Measurements from ENCODE around the gene NRDC.
"Not testable (repeated sequence)": the region's sequence is repeated elsewhere in the genome, so short reads cannot be mapped to it uniquely, and the experiment has no call there.

NRDC gene

GRCh38 chr1:51878616-51879336 lies at the start of gene NRDC:
Gene NRDC, minus strand, starts transcription at chr1:51878727. Its CDS starts 112 bp downstream, at chr1:51878615.
- peak; percentile 100 for DNase-seq

- no peak for DNase-seq
These were observed 48.5 kb upstream of the NRDC start for GRCh38 chr1:51927029-51927428.

- peak; percentile 9 for DNase-seq
These were observed 47.8 kb upstream of the NRDC start for GRCh38 chr1:51926171-51926812.

GRCh38 chr1:51924455-51924854 lies 45.9 kb upstream of the NRDC start:
- DNase-seq = peak; percentile 71

- no peak for DNase-seq
These were observed 43.5 kb upstream of the NRDC start for GRCh38 chr1:51922040-51922439.

- DNase-seq = no peak
These were observed 41.6 kb upstream of the NRDC start for GRCh38 chr1:51920130-51920529.

- DNase-seq = no peak
These were observed 41.2 kb upstream of the NRDC start for GRCh38 chr1:51919684-51920083.

- DNase-seq = no peak
These were observed 38.3 kb upstream of the NRDC start for GRCh38 chr1:51916587-51917405.

GRCh38 chr1:51915951-51916350 lies 37.4 kb upstream of the NRDC start:
- DNase-seq = no peak

- DNase-seq = no peak
These were observed 34.4 kb upstream of the NRDC start for GRCh38 chr1:51912881-51913280.

GRCh38 chr1:51910221-51911000 lies 31.9 kb upstream of the NRDC start:
- DNase-seq = no peak

- DNase-seq = no peak
These were observed 30.0 kb upstream of the NRDC start for GRCh38 chr1:51908499-51908898.

- no peak for DNase-seq
These were observed 28.7 kb upstream of the NRDC start for GRCh38 chr1:51907079-51907702.

GRCh38 chr1:51906306-51907078 lies 28.0 kb upstream of the NRDC start:
- DNase-seq = no peak

- DNase-seq = no peak
These were observed 23.9 kb upstream of the NRDC start for GRCh38 chr1:51902456-51902855.

GRCh38 chr1:51901151-51901550 lies 22.6 kb upstream of the NRDC start:
- no peak for DNase-seq

GRCh38 chr1:51899022-51899421 lies 20.5 kb upstream of the NRDC start:
- no peak for DNase-seq

- no peak for DNase-seq
These were observed 19.7 kb upstream of the NRDC start for GRCh38 chr1:51898090-51898734.

- DNase-seq = no peak
These were observed 19.1 kb upstream of the NRDC start for GRCh38 chr1:51897699-51898031.

GRCh38 chr1:51894748-51895147 lies 16.2 kb upstream of the NRDC start:
- DNase-seq = not testable (repeated sequence)

GRCh38 chr1:51878308-51878615 lies 265 bp downstream of the NRDC start:
- no peak for DNase-seq

Data from stimulated activated CD4-positive, alpha-beta T cell treated with anti-CD3 and anti-CD28 coated beads, Interleukin-1b, Interleukin-23, amount 100 ng/mL, for 48 hours (primary cell).